Measurements from ENCODE around the gene ADAT3.

DNA sequence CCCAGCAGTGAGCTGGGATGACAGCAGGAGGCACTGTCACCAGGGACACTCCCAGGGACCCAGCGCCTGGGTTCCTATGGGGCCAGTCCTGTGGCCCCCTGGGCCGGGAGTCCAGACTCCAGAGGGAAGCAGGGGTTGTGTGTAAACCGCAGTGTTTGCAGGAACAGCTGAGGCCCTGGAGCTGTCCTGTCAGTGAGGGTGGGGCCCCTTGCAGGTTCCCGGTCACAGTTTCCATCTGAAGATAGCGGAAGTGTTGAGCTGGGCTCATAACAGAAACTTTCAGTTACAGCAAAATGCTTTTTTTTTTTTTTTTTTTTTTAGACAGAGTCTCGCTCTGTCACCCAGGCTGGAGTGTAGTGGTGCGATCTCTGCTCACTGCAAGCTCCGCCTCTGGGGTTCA, 18.1 kb downstream of the ADAT3 start:
- TF ChIP-seq, protein P1, sequence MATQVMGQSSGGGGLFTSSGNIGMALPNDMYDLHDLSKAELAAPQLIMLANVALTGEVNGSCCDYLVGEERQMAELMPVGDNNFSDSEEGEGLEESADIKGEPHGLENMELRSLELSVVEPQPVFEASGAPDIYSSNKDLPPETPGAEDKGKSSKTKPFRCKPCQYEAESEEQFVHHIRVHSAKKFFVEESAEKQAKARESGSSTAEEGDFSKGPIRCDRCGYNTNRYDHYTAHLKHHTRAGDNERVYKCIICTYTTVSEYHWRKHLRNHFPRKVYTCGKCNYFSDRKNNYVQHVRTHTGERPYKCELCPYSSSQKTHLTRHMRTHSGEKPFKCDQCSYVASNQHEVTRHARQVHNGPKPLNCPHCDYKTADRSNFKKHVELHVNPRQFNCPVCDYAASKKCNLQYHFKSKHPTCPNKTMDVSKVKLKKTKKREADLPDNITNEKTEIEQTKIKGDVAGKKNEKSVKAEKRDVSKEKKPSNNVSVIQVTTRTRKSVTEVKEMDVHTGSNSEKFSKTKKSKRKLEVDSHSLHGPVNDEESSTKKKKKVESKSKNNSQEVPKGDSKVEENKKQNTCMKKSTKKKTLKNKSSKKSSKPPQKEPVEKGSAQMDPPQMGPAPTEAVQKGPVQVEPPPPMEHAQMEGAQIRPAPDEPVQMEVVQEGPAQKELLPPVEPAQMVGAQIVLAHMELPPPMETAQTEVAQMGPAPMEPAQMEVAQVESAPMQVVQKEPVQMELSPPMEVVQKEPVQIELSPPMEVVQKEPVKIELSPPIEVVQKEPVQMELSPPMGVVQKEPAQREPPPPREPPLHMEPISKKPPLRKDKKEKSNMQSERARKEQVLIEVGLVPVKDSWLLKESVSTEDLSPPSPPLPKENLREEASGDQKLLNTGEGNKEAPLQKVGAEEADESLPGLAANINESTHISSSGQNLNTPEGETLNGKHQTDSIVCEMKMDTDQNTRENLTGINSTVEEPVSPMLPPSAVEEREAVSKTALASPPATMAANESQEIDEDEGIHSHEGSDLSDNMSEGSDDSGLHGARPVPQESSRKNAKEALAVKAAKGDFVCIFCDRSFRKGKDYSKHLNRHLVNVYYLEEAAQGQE (IDR thresholded peaks at IDR 0.05; ENCODE audit: low read depth, low read length): no peak
- TF ChIP-seq, protein P2, sequence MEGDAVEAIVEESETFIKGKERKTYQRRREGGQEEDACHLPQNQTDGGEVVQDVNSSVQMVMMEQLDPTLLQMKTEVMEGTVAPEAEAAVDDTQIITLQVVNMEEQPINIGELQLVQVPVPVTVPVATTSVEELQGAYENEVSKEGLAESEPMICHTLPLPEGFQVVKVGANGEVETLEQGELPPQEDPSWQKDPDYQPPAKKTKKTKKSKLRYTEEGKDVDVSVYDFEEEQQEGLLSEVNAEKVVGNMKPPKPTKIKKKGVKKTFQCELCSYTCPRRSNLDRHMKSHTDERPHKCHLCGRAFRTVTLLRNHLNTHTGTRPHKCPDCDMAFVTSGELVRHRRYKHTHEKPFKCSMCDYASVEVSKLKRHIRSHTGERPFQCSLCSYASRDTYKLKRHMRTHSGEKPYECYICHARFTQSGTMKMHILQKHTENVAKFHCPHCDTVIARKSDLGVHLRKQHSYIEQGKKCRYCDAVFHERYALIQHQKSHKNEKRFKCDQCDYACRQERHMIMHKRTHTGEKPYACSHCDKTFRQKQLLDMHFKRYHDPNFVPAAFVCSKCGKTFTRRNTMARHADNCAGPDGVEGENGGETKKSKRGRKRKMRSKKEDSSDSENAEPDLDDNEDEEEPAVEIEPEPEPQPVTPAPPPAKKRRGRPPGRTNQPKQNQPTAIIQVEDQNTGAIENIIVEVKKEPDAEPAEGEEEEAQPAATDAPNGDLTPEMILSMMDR (IDR thresholded peaks at IDR 0.05): no peak
- TF ChIP-seq, protein P3, sequence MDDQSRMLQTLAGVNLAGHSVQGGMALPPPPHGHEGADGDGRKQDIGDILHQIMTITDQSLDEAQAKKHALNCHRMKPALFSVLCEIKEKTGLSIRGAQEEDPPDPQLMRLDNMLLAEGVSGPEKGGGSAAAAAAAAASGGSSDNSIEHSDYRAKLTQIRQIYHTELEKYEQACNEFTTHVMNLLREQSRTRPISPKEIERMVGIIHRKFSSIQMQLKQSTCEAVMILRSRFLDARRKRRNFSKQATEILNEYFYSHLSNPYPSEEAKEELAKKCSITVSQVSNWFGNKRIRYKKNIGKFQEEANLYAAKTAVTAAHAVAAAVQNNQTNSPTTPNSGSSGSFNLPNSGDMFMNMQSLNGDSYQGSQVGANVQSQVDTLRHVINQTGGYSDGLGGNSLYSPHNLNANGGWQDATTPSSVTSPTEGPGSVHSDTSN (IDR thresholded peaks at IDR 0.05): no peak
- TF ChIP-seq, protein P4, sequence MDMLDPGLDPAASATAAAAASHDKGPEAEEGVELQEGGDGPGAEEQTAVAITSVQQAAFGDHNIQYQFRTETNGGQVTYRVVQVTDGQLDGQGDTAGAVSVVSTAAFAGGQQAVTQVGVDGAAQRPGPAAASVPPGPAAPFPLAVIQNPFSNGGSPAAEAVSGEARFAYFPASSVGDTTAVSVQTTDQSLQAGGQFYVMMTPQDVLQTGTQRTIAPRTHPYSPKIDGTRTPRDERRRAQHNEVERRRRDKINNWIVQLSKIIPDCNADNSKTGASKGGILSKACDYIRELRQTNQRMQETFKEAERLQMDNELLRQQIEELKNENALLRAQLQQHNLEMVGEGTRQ (IDR thresholded peaks at IDR 0.05; ENCODE audit: borderline replicate concordance, low read depth, low read length): no peak
